K562 treated with DMSO at 1 percent for 24 hours (cell line): ENCODE measurements around the gene GLYATL1B. TPM values are rescaled to one million over a fixed set of nuclear protein-coding genes. Genes with fewer than 3 reads are reported as not detected.

Experiments used
- total RNA-seq: library from RNA; unstranded; fragments of 300-600 nt; gene quantifications from 2 replicates; pipeline ENCODE4 v1.2.3, GENCODE V29; 2022; ENCODE audit warnings: low read depth; ENCODE audit not compliant: insufficient read depth

GLYATL1B gene, protein sequence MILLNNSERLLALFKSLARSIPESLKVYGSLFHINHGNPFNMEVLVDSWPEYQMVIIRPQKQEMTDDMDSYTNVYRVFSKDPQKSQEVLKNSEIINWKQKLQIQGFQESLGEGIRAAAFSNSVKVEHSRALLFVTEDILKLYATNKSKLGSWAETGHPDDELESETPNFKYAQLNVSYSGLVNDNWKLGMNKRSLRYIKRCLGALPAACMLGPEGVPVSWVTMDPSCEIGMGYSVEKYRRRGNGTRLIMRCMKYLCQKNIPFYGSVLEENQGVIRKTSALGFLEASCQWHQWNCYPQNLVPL
- not detected in 2 replicates for total RNA-seq

DNA sequence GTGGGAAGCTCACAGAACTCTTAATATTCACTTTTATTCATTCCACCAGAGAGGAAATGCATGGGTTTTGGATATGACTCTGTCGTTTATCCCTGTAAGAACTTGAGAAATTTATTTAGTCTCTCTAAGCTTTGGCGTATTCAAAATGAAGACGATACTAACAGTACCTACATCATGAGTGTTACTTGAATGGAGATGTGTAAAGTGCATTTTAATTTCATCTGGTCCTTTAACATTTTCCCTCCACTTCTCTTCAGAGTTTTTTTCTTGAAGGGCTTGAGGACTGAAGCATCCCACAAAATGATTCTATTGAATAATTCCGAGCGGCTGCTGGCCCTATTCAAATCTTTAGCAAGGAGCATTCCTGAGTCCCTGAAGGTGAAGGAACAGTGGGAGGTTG lies at the start of gene GLYATL1B:
GLYATL1B (plus strand) TSS at position 301 of the 400 bp plus-strand sequence; CDS start at position 301, 0 bp downstream.

DNA sequence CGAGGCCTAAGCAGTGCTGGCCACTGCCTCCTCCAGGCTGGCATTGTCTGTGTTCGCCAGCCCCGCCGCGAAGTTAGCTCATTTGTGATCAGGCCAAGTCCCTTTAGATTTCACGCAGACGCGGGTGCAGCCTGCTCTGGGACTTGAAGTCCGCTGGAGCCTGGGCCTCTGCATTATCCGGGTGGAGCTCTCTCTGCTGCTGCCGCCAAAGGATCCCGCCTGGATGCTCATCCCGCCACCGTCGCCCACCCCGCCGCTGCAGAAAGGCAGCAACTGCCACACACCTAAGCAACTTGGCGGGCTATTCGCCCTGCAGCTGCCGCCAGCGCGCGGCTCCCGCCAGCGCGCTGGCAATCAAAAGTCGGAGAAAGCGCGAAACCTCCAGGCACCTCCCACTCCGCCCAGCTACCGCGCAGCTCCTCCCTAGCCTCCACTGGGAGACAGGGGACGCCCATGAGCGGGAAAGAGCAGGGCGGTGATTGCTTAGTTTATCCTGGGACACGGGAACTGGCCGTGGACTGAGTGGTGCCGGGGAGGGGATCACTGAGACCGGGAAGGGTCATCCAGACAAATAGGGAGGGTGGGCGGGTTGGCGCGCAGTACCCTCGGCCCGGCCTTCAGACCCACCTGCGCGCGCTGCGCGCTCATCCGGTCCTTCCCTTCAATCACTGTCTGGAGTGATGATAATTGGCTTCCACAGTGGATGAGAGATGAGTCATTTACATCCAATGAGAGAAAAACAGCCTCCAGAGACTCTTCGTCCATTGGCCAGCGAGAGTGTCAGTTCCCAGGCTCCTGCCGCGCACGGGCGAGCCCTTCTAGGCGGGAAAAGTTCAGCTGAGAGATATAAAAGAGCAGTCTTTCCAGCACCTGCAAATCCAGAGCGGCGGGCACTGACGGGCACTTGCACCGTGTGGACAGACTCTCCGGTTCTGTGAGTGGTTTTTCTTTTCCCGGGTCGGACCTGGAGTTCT lies 20.5 kb downstream of the GLYATL1B start, which contains the start of gene FAM111B:
FAM111B (plus strand) TSS at position 875 of the 974 bp plus-strand sequence. CDS start 2,389 bp downstream, outside the sequence.

DNA sequence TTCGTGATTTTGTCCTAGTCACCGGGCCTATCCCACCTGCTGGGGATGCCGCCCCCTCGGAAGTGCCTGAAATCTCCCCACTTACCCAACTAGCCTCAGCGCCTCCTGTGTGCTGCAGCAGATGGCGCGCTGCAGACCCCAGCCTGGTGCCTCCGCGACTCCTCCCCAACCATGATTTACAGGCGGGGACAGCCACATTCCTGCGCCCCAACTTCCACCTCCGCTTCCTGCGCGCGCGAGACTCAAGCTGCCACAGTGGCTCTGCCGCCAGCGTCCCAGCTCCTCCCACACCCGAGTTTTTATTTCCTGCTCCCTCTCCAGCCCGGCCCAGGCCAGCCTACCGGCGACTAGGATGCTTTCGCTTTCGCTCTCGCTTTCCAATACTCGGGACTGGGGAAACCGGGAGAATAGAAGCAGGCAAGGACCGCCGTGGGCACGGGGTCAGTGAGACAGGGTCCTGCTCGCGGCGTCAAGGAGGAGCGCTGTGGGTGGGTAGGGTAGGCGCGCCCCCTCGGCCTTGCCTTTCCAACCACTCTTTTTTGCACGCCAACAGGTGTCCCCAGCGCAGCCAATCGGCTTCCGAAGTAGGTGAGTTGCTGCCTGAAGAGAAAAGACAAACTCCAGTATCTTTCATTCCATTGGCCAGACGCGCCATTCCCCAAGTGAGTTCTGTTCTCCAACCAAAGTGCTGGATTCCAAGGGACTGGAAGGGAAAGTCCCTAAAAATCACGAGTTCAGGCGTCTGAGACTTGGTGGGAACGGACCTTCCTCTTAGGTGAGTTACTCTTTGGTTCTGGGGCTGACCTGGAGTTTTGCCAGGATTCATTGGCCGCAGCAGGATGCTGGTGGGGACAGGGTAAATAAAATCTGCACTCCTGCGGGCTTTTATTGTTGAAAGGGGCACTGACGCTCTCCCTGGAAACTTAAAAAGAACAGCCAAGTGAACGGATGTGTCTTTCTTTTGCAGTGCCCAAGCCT lies 56.7 kb downstream of the GLYATL1B start, which contains the start of gene FAM111A:
FAM111A (plus strand) TSS at position 327 of the 978 bp plus-strand sequence. CDS start 6,017 bp downstream, outside the sequence.

Other genes starting within 250 kb of the GLYATL1B start
- not detected in 2 replicates for gene GLYATL2, start 241.6 kb upstream of the GLYATL1B start, total RNA-seq
- not detected in 2 replicates for gene GLYATL1, start 146.8 kb upstream of the GLYATL1B start, total RNA-seq
- 0.41 and 0.44 TPM in 2 replicates for gene FAM111B, start 20.9 kb downstream of the GLYATL1B start, total RNA-seq
- gene FAM111A, start 56.5 kb downstream of the GLYATL1B start, total RNA-seq: 24.2 and 36.9 TPM in 2 replicates
- gene DTX4, start 85.8 kb downstream of the GLYATL1B start, total RNA-seq: 0.38 and 0.49 TPM in 2 replicates
- not detected in 2 replicates for gene MPEG1, start 126.6 kb downstream of the GLYATL1B start, total RNA-seq